NK-92 (cell line): ENCODE data around the gene RPS18.
"Not testable (repeated sequence)": the region's sequence is repeated elsewhere in the genome, so short reads cannot be mapped to it uniquely, and the experiment has no call there.

ENCODE experiments used
- DNase-seq: peaks from one replicate; lab custom pipeline; 2025; ENCODE audit not compliant: unreplicated experiment; lab: John Stamatoyannopoulos, UW

Gene RPS18

DNA sequence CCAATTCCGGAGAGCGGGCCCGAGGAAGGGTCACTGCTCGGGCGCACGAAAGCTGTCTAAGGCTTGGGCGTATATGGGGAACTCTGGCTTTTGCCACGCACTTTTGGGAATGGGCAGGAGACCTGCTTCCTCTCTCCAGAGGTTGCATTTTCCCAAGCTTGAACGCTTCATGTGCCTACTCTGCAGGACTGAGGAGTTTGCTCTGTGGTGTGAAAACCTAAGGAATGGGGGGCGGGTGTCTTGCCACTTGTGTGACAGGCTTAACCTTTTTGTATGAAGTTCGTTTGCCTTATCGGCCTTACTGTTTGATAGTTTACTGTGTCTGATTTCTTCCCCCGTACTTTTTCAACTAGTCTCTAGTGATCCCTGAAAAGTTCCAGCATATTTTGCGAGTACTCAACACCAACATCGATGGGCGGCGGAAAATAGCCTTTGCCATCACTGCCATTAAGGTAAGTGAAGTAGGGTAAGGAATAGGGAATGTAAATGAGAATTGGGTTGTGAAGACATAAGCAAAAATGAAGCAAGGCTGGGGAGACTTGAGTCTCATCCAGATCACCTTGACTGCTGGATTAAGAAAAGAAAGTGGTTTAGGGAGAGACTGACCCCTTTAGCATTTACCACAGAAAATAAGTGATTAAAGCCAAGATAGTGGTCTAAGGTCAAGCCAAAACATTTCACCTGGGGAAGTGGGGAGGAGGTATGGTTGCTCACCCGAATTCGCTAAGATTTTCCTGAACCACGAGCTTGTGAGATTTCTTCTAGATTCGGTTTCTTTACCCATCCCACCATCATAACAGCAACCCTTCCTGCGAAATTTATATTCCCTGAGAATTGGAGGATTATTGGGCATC, 627 bp downstream of the RPS18 start:
- DNase-seq, result no peak

GRCh38 chr6:33273129-33273923, 1.5 kb downstream of the RPS18 start:
- no peak for DNase-seq

DNA sequence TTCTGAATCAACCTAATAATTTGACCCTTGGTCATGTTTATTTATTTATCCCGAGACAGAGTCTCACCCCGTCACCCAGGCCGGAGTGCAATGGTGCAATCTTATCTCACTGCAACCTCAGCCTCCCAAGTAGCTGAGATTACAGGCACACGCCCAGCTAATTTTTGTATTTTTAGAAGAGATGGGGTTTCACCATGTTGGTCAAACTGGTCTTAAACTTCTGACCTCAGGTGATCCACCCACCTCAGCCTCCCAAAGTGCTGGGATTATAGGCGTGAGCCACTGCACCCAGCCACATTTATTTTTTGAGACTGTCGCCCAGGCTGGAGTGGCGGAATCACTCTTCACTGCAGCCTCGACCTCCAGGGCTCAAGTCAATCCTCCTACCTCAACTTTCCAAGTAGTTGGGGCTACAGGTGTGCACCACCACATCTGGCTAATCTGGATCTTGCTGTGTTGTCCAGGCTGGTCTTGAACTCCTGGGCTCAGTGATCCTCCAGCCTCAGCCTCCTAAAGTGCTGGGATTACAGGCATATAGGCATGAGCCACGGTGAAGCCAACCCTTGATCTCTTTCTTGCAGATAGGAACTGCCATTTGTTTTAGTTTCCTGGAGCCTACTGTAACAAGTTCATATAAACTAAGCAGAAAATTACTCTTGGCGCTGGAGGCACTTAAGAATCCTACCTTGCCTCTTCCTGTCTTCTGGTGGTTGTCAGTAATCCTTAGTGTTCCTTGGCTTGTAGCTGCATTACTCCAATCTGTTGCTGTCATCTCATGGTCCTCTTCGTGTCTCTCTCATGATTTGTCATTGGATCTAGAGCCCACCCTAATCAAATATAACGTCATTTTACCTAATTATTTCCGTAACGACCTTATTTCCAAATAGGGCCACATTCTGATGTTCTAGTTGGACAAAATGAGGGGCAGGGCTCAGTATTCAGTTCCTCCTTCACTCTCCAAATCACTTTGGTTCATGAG, 2.3 kb downstream of the RPS18 start:
- DNase-seq, result no peak

GRCh38 chr6:33275795-33276580, 4.1 kb downstream of the RPS18 start:
- not testable (repeated sequence) for DNase-seq

- no peak for DNase-seq
These were observed 4.6 kb downstream of the RPS18 start for GRCh38 chr6:33276581-33276863.

- DNase-seq, result no peak
These were observed 5.2 kb downstream of the RPS18 start, which contains the start of gene B3GALT4 for GRCh38 chr6:33276864-33277662. TSS of gene B3GALT4 (plus strand) at chr6:33277123. CDS start at chr6:33277420, 297 bp downstream.

- no peak for DNase-seq
These were observed 6.0 kb downstream of the RPS18 start for GRCh38 chr6:33277663-33278391.

DNA sequence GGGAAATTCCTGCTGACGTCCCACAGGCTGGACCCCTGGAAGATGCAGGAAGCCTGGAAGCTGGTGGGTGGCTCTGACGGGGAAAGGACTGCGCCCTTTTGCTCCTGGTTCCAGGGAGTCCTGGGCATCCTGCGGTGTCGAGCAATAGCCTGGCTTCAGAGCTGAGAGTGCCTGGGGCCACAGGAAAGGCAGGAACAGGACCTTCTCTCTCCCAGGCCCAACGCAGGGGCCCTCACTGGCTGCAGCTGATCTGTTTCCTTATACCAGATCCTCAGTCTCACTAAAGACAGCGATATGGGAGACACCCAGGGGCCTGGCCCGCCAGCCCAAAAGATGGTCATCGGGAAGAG, 6.5 kb downstream of the RPS18 start:
- DNase-seq, result no peak

GRCh38 chr6:33278810-33279209, 6.9 kb downstream of the RPS18 start:
- no peak for DNase-seq

DNA sequence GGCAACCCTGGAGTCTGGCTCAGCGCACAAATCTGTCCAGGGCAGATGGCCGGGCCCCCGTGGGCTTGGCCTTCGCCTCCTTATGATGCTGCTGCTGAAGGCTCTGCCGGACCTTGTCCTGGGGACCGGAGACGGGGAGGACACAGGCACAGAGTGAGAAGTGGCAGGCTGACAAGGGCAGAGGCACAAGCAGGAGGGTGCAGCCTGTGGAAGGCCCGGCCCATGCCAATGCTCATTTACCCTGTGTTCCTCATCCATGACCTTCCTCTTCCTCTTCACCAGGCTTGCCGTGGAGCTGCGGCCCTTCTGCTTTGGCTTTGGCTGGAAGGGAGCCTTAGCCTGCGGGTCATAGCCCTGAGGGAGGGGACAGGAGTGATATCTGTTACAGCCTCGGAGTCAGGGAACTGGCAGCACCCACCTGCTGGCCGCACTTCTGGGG, 7.4 kb downstream of the RPS18 start:
- no peak for DNase-seq

- DNase-seq, result no peak
These were observed 8.2 kb downstream of the RPS18 start for GRCh38 chr6:33279971-33280511.

- DNase-seq, result no peak
These were observed 8.7 kb downstream of the RPS18 start for GRCh38 chr6:33280539-33280938.

- DNase-seq, result not testable (repeated sequence)
These were observed 13.3 kb downstream of the RPS18 start for GRCh38 chr6:33285214-33285613.

GRCh38 chr6:33286946-33287914, 15.4 kb downstream of the RPS18 start:
- no peak for DNase-seq

DNA sequence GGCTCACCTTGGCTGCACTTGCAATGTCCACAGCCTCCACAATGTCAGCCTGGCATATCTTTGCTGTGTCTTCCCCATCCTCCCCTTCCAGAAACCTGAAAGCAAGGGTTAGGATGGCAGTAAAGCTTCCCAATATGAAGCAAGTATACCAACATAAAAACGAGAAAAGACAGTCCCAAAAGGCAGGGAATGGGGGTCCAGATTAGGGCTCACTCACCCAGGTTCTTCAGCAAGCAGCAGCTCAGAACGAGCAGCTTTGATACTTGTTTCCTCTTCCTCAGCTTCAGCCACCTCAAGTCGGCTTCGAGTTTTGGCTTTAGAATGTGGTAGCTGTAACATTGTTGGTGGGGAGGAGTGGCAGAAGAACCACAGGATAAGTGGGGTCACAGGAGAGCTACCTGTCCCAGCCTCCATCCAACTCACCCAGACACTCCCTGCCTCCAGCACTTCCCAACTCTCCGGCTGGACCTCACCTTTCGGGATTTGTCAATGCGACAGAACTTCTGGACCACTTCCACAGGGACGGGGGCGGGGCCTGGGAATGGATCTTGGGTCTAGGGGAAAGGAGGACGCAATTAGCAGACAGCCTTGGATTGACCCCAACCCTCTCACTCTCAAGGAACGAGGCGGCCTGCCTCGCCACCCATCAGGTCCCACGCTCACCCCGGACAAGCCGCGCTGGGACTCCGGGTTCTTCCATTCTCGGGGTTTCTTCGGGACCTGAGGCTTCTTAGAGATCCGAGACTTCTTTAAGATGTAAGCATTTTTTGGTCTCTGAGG, 16.5 kb downstream of the RPS18 start:
- no peak for DNase-seq

DNA sequence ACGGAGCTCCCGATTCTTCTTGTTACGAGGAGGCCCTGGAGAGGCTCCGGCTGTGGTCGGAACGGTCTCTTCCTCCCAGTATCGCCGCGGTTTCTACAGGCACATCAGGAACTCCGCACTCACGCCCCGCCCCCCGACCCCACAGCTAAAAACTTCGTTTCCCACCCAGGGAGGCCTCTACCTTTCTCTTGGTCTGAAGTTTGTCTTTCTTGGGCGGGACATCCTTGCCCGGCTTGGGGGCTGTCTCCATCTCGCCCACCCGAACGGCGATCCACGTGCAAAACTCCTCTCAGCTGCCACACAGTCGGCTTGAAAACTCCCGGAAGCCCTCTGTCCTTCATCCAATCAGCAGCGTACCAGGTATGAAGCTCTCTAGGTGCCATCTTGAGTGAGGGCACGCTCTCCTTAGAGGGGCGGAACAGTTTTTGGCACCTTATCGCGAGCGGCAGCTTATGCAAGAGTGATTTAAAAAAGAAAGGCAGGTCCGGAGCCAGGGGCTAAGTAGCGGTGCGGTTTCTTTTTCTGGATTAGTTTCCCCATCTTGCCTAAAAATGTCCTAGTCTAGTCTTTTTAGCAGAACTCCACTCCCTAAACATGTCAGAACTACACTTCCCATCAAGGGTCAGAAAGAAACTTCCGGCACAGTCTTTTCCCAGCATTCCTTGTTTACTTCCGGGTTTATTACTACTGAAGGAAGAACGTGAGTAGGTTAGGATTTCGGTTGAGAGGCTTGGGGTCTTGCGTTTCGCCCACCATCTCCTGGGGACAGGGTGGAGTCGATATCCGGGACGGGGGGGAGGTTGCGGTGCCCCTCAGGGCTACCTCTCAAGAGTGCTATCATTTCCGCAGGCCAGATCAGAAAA, 17.3 kb downstream of the RPS18 start, which contains the start of the genes PFDN6 and WDR46:
TSS of gene PFDN6 (plus strand) at position 681 of the 863 bp plus-strand sequence. CDS start 256 bp downstream, outside the sequence.
TSS of gene WDR46 (minus strand) at position 319 of the 863 bp plus-strand sequence. CDS start at position 250, 69 bp downstream.
- DNase-seq, result no peak
